CD4-positive, alpha-beta T cell treated with Interleukin-10 for 1 hour (primary cell): ENCODE results near the gene OR52B6.
"Not testable (repeated sequence)": the region's sequence is repeated elsewhere in the genome, so short reads cannot be mapped to it uniquely, and the experiment has no call there.

Experiments used
- DNase-seq: peaks from one replicate; pipeline ENCODE4 v3.0.0-alpha.2; 2020

The OR52B6 gene

GRCh38 chr11:5597953-5598352 is 17.3 kb downstream of the OR52B6 start:
- DNase-seq, result no peak

- DNase-seq, result peak; percentile 64
These were observed 19.7 kb downstream of the OR52B6 start for GRCh38 chr11:5600374-5600851.

GRCh38 chr11:5602791-5603190 is 22.1 kb downstream of the OR52B6 start:
- not testable (repeated sequence) for DNase-seq

GRCh38 chr11:5603326-5603725 is 22.6 kb downstream of the OR52B6 start:
- DNase-seq, result no peak

- DNase-seq, result no peak
These were observed 24.2 kb downstream of the OR52B6 start for GRCh38 chr11:5604896-5605295.

- DNase-seq, result no peak
These were observed 25.2 kb downstream of the OR52B6 start for GRCh38 chr11:5605849-5606248.

GRCh38 chr11:5608808-5609207 is 28.1 kb downstream of the OR52B6 start:
- DNase-seq, result no peak

GRCh38 chr11:5610446-5610845 is 29.8 kb downstream of the OR52B6 start:
- DNase-seq, result no peak

GRCh38 chr11:5611627-5612026 is 30.9 kb downstream of the OR52B6 start:
- no peak for DNase-seq

- no peak for DNase-seq
These were observed 38.1 kb downstream of the OR52B6 start for GRCh38 chr11:5618807-5619206.

- no peak for DNase-seq
These were observed 40.2 kb downstream of the OR52B6 start for GRCh38 chr11:5620651-5621521.

- no peak for DNase-seq
These were observed 40.9 kb downstream of the OR52B6 start for GRCh38 chr11:5621580-5621979.

GRCh38 chr11:5622802-5623201 is 42.1 kb downstream of the OR52B6 start:
- DNase-seq, result no peak

GRCh38 chr11:5624489-5625279 is 44.0 kb downstream of the OR52B6 start, which contains the start of gene TRIM34:
Gene TRIM34, plus strand, starts transcription at chr11:5625001. Its CDS starts 7,331 bp downstream, at chr11:5632332.
- peak; percentile 78 for DNase-seq

GRCh38 chr11:5625281-5625680 is 44.6 kb downstream of the OR52B6 start:
- no peak for DNase-seq

- no peak for DNase-seq
These were observed 45.5 kb downstream of the OR52B6 start for GRCh38 chr11:5626196-5626595.

- DNase-seq, result no peak
These were observed 50.7 kb downstream of the OR52B6 start for GRCh38 chr11:5631417-5631816.
